Transverse colon (tissue), 4 donors: ENCODE measurements around the gene ANKZF1. TPM values are rescaled to one million over a fixed set of nuclear protein-coding genes. Genes with fewer than 3 reads are reported as not detected.

ENCODE experiments used
- DNase-seq: peaks from one replicate; pipeline ENCODE4 v3.0.0-alpha.2; 2019
- H3K27ac ChIP-seq, 4 donors: fragments of 200-600 bp; sonication (generic); 2 replicates each; pipeline ENCODE4 v1.5.1; 2016 to 2018; ENCODE audit warnings: inconsistent platforms in 4 of 4
- H3K27me3 ChIP-seq: fragments of 200-600 bp; sonication (generic); 2 replicates; pipeline ENCODE4 v1.5.1; 2017; ENCODE audit warnings: inconsistent platforms
- H3K36me3 ChIP-seq, 4 donors: fragments of 200-600 bp; sonication (generic); 2 replicates each; pipeline ENCODE4 v1.5.1; 2017 to 2019; ENCODE audit warnings: inconsistent platforms in 4 of 4
- H3K4me1 ChIP-seq, 4 donors: fragments of 200-600 bp; sonication (generic); 2 replicates each; pipeline ENCODE4 v1.5.1; 2017 to 2020; ENCODE audit warnings: inconsistent platforms in 4 of 4
- H3K4me3 ChIP-seq, 4 donors: fragments of 200-600 bp; sonication (generic); 1 replicate in 1 of 4; 2 replicates in 3 of 4; pipeline versions ENCODE4 v1.5.1 to v1.6.1; 2017 to 2019; ENCODE audit warnings: inconsistent platforms in 4 of 4
- H3K9me3 ChIP-seq, 2 donors: fragments of 200-600 bp; sonication (generic); 2 replicates each; pipeline ENCODE4 v1.5.1; 2017 to 2019; ENCODE audit warnings: inconsistent platforms in 2 of 2
- CTCF ChIP-seq, 5 experiments: fragments of 200-600 bp in 3 of 5; fragments of 450-650 bp in 2 of 5; sonication (generic) in 3 of 5; IDR thresholded peaks; 1 replicate in 2 of 5; 2 replicates in 3 of 5; pipeline ENCODE4 v1.5.1; 2016 to 2017; ENCODE audit warnings: antibody characterized with exemption in 5 of 5, inconsistent platforms in 3 of 5, mild to moderate bottlenecking in 2 of 5, moderate library complexity in 1 of 5
- EP300 ChIP-seq: sonication (generic); formaldehyde crosslinking; IDR thresholded peaks from one replicate; pipeline ENCODE4 v1.6.1; 2017; ENCODE audit warnings: antibody characterized with exemption, low read depth
- POLR2A ChIP-seq: fragments of 450-650 bp; IDR thresholded peaks from one replicate; pipeline ENCODE4 v1.6.1; 2016; ENCODE audit warnings: antibody characterized with exemption, mild to moderate bottlenecking, moderate library complexity
- POLR2AphosphoS5 ChIP-seq, 3 donors: sonication (generic); formaldehyde crosslinking; IDR thresholded peaks; one replicate each; pipeline ENCODE4 v1.6.1; 2016; ENCODE audit warnings: antibody characterized with exemption in 3 of 3
- WGBS, 2 donors: methylation state at CpG; one replicate each; pipeline ENCODE4 v1.1.5; 2018; ENCODE audit warnings: low coverage in 1 of 2; 5-methylcytosine and 5-hydroxymethylcytosine counted together
- in situ Hi-C, 4 donors: fragments of 200-750 bp; cut with MboI; loops; one replicate each; pipeline versions ENCODE4 v1.15.0 to v1.15.1; 2017; ENCODE audit warnings: low sequenced_read_pairs in 3 of 4, low pct_ligation_motif_present in 1 of 4, low pct_unique_long_range_greater_than_20kb in 1 of 4
- intact Hi-C: fragments of 100-400 bp; cut with DNase I; formaldehyde crosslinking; loops from one replicate; pipeline ENCODE4 v1.15.1; 2023; ENCODE audit warnings: low total_unique reads
- total RNA-seq, 4 donors: library from RNA; depleted of rRNA; stranded (reverse); fragments of >200 nt; gene quantifications; one replicate each; pipeline ENCODE4 v1.1.0, GENCODE V29; 2016

The ANKZF1 gene
- total RNA-seq, 4 donors from 2014 or later = 64.3 to 318 (median 114) TPM

DNA sequence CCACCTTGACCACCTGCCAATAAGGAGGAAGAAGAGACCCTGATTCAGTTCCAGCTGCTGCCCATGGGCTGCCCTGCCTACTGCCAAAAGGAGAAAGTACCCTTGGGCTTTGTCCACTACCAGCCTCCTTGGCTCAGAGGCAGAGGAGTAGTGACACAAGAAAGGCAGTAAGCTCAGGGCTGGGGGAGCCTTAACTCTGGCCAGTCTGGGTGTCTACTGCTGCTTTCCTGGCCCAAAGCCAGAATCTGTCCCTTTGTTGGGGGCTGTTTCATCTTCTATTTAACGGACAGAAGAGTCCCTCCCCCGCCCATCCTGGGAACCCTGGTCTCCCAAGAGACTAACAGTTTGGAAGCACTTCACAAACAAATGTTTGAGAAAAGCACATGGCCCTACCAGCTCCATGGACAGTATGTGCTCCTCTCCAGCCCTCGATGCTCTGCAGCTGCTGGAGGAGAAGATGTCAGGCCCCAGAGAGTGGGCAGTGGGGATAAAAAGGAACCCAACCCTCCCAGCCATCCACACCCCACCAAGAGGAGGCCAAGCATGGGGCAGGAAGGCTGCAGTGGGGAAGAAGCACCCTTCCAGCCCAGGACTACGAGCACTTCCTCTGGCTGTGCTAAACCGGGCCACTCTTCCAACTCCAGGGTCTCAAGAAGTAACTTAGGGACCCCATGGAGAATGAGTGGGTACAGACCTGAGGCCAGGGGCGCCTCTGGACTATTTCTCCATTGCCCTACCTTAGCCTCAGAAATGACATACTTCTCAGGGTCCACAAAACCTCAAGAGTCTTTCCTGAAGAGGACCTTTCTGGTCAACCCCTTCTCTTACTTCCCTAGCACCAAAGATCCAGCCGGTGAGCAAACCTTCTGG is 1.3 kb upstream of the ANKZF1 start:
- intact Hi-C loops = loop anchor here (10.0 kb wide), 2 partner anchors 63 to 67 kb away; partner anchors contain the start of gene NHEJ1
- DNase-seq = no peak
- Histone ChIP-seq H3K27ac (peak overlapping the region; percentile 92 to 98 (median 96)), H3K27me3 (no peaks in the 10 kb centered on the region), H3K4me3 (peak overlapping the region; percentile 78 to 90 (median 81)), H3K36me3 (peaks cover 0 to 37% (median 17%) of the 10 kb centered on the region in 4 donors), H3K4me1 (peaks cover 18 to 36% (median 30%) of the 10 kb centered on the region in 4 donors), H3K9me3 (no peaks in the 10 kb centered on the region)
- WGBS, 2 donors = 45 to 79% methylated on average over 2 to 7 of the region's 7 CpGs
- TF ChIP-seq POLR2A (no peak), CTCF (IDR thresholded peaks at IDR 0.05) (no peak), POLR2AphosphoS5 (IDR thresholded peaks at IDR 0.05) (no peak), EP300 (no peak)
- in situ Hi-C loops = no loop called here

GRCh38 chr2:219228911-219229304 is 698 bp upstream of the ANKZF1 start:
- H3K27me3 ChIP-seq = no peaks in the 10 kb centered on the region
- in situ Hi-C loops (no loop called here), intact Hi-C loops (loop anchor here (10.0 kb wide), 2 partner anchors 64 to 66 kb away; partner anchors contain the start of gene NHEJ1)
- TF ChIP-seq POLR2AphosphoS5 (IDR thresholded peaks at IDR 0.05) (no peak), EP300 (no peak), POLR2A (no peak), CTCF (IDR thresholded peaks at IDR 0.05) (no peak)
- DNase-seq = no peak
- H3K9me3 ChIP-seq = no peaks in the 10 kb centered on the region
- H3K4me3 ChIP-seq = peak overlapping the region; percentile 78 to 90 (median 81)
- H3K27ac ChIP-seq = peak overlapping the region; percentile 92 to 98 (median 96)
- WGBS, 2 donors = 5% methylated on average over 10 of the region's 19 CpGs; no CpG with 5 or more reads in 1 of the 2 donors
- peaks cover 0 to 37% (median 17%) of the 10 kb centered on the region in 4 donors for H3K36me3 ChIP-seq
- H3K4me1 ChIP-seq = peaks cover 18 to 36% (median 30%) of the 10 kb centered on the region in 4 donors

- Histone ChIP-seq H3K4me1 (peaks cover 18 to 36% (median 30%) of the 10 kb centered on the region in 4 donors), H3K27ac (peak overlapping the region; percentile 92 to 98 (median 96)), H3K4me3 (peak overlapping the region; percentile 67 to 90 (median 78)), H3K27me3 (no peaks in the 10 kb centered on the region), H3K9me3 (no peaks in the 10 kb centered on the region), H3K36me3 (peaks cover 0 to 37% (median 18%) of the 10 kb centered on the region in 4 donors)
- in situ Hi-C loops (no loop called here), intact Hi-C loops (no loop called here)
- DNase-seq = peak; percentile 71
- TF ChIP-seq CTCF (IDR thresholded peaks at IDR 0.05) = no peak
- TF ChIP-seq EP300 = no peak
- TF ChIP-seq POLR2A = no peak
- no peak for TF ChIP-seq POLR2AphosphoS5 (IDR thresholded peaks at IDR 0.05)
- 0% methylated on average over 10 to 11 of the region's 24 CpGs for WGBS, 2 donors
These were observed 494 bp downstream of the ANKZF1 start for GRCh38 chr2:219230059-219230540.

DNA sequence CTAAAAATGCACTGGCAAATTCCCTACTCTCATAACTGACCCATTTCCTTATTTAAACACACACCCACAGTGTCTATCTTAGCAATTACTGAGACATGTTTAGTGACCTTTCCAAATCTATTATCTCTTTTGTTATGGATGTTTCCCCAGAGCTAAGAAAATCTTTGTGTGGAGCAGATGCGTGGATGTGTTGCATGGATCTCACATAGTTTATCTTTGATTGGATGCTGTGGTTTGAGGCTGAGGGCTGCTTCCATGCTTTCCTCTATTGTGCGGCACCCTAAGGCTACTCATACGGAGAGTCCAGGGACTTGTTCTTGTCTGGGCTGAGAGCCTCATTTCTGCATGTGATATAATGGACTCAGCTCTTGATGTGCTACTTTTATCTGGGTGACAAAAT is 4.7 kb downstream of the ANKZF1 start:
- no peak for TF ChIP-seq POLR2A
- TF ChIP-seq CTCF (IDR thresholded peaks at IDR 0.05) = no peak
- TF ChIP-seq POLR2AphosphoS5 (IDR thresholded peaks at IDR 0.05) = no peak
- TF ChIP-seq EP300 = no peak
- Histone ChIP-seq H3K36me3 (peaks cover 0 to 51% (median 27%) of the 10 kb centered on the region in 4 donors), H3K4me3 (no peak overlapping the region), H3K4me1 (peaks cover 7 to 14% (median 13%) of the 10 kb centered on the region in 4 donors), H3K27ac (no peak overlapping the region), H3K27me3 (no peaks in the 10 kb centered on the region), H3K9me3 (no peaks in the 10 kb centered on the region)
- intact Hi-C loops = no loop called here
- in situ Hi-C loops = no loop called here
- 80 to 90% methylated on average over 2 to 3 of the region's 3 CpGs for WGBS, 2 donors
- DNase-seq = no peak
